ENCODE measurements around the gene AP2A2. TPM values are rescaled to one million over a fixed set of nuclear protein-coding genes. Genes with fewer than 3 reads are reported as not detected.

The AP2A2 gene
- total and polyA plus RNA-seq, 2 of the 4 experiments (the other 2 are of a cell fraction) = 19.9 to 49.0 TPM

- no peaks in the 10 kb centered on the region for H3K4me1 ChIP-seq (ENCODE audit: control insufficient read depth, insufficient read depth, low read length)
- intact Hi-C loops (cut with micrococcal nuclease) = no loop called here
- H3K4ac ChIP-seq (ENCODE audit: low read depth, low read length) = no peak overlapping the region
- no peak for TF ChIP-seq CHD1 (IDR thresholded peaks at IDR 0.05; ENCODE audit: low read depth, low read length)
- TF ChIP-seq, protein P1, sequence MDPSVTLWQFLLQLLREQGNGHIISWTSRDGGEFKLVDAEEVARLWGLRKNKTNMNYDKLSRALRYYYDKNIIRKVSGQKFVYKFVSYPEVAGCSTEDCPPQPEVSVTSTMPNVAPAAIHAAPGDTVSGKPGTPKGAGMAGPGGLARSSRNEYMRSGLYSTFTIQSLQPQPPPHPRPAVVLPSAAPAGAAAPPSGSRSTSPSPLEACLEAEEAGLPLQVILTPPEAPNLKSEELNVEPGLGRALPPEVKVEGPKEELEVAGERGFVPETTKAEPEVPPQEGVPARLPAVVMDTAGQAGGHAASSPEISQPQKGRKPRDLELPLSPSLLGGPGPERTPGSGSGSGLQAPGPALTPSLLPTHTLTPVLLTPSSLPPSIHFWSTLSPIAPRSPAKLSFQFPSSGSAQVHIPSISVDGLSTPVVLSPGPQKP (IDR thresholded peaks at IDR 0.05; ENCODE audit: borderline replicate concordance, low read depth, low read length) = no peak
- TF ChIP-seq MAFK (IDR thresholded peaks at IDR 0.05; ENCODE audit: low read depth, low read length) = no peak
- TF ChIP-seq RCOR1 (IDR thresholded peaks at IDR 0.05; ENCODE audit: insufficient replicate concordance, low read length) = no peak
- no peak for TF ChIP-seq RAD21 (IDR thresholded peaks at IDR 0.05; ENCODE audit: low read length)
- no peak for TF ChIP-seq RFX5 (IDR thresholded peaks at IDR 0.05; ENCODE audit: low read depth, low read length)
- TF ChIP-seq NFE2L2 (IDR thresholded peaks at IDR 0.05; ENCODE audit: low read depth, low read length) = no peak
- no peak for TF ChIP-seq FOS (IDR thresholded peaks at IDR 0.05; ENCODE audit: low read depth, low read length)
- TF ChIP-seq POLR2A (IDR thresholded peaks at IDR 0.05; ENCODE audit: low read depth, low read length) = no peak
- TF ChIP-seq CEBPB (IDR thresholded peaks at IDR 0.05; ENCODE audit: low read depth, low read length) = no peak
- TF ChIP-seq, protein P2, sequence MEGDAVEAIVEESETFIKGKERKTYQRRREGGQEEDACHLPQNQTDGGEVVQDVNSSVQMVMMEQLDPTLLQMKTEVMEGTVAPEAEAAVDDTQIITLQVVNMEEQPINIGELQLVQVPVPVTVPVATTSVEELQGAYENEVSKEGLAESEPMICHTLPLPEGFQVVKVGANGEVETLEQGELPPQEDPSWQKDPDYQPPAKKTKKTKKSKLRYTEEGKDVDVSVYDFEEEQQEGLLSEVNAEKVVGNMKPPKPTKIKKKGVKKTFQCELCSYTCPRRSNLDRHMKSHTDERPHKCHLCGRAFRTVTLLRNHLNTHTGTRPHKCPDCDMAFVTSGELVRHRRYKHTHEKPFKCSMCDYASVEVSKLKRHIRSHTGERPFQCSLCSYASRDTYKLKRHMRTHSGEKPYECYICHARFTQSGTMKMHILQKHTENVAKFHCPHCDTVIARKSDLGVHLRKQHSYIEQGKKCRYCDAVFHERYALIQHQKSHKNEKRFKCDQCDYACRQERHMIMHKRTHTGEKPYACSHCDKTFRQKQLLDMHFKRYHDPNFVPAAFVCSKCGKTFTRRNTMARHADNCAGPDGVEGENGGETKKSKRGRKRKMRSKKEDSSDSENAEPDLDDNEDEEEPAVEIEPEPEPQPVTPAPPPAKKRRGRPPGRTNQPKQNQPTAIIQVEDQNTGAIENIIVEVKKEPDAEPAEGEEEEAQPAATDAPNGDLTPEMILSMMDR (conservative IDR thresholded peaks at IDR 0.05; ENCODE audit: low read depth, low read length) = no peak
- no peak overlapping the region for H3K4me3 ChIP-seq (ENCODE audit: insufficient read depth, low read depth, low read length)
- no peak overlapping the region for H2BK5ac ChIP-seq (ENCODE audit: low read depth, low read length, poor library complexity, severe bottlenecking)
- H3K9ac ChIP-seq (ENCODE audit: low read depth, low read length) = no peak overlapping the region
- CTCF ChIA-PET = no interaction called here
- H3K18ac ChIP-seq (ENCODE audit: low read depth, low read length) = no peak overlapping the region
- no peak overlapping the region for H2AFZ ChIP-seq (replicated peaks; ENCODE audit: low read length, poor library complexity)
- H3K9me3 ChIP-seq (ENCODE audit: control insufficient read depth, insufficient read depth, low read length) = no peaks in the 10 kb centered on the region
- H4K5ac ChIP-seq (ENCODE audit: low read depth, low read length) = no peak overlapping the region
- POLR2A ChIA-PET (ENCODE audit: unreplicated experiment) = no interaction called here
- H3K27ac ChIP-seq (ENCODE audit: insufficient read depth, low read length) = no peak overlapping the region
- H3K4me2 ChIP-seq (ENCODE audit: low read depth, low read length) = no peak overlapping the region
- H2AK9ac ChIP-seq (replicated peaks; ENCODE audit: low read depth, low read length, poor library complexity) = no peak overlapping the region
- no peak overlapping the region for H3K14ac ChIP-seq (replicated peaks; ENCODE audit: low read depth, low read length)
- no TSS peak for BruUV-seq (replicated peaks)
- H3K23ac ChIP-seq (ENCODE audit: low read depth, low read length) = no peak overlapping the region
- H3K79me1 ChIP-seq (ENCODE audit: low read depth in 1 of 2, low read length in 2 of 2) = peaks cover 0 to 12% of the 10 kb centered on the region in 2 experiments; a peak in 1 of 4 replicates
- in situ Hi-C loops (cut with MboI; ENCODE audit: low sequenced_read_pairs) = no loop called here
- H2AK5ac ChIP-seq (ENCODE audit: low read depth, low read length) = no peak overlapping the region
- no peaks in the 10 kb centered on the region for H3K9me1 ChIP-seq (ENCODE audit: insufficient read depth, low read length)
- H3K36me3 ChIP-seq (ENCODE audit: control insufficient read depth, insufficient read depth, low read length) = peaks cover 81% of the 10 kb centered on the region
- no peak overlapping the region for H4K91ac ChIP-seq (ENCODE audit: insufficient read depth, low read depth, low read length)
- no peak overlapping the region for H2BK120ac ChIP-seq (ENCODE audit: low read depth, low read length)
- H2BK20ac ChIP-seq (ENCODE audit: low read depth, low read length) = no peak overlapping the region
- dilution Hi-C loops (cut with HindIII; ENCODE audit: low sequenced_read_pairs, unreplicated experiment) = no loop called here
- no peak overlapping the region for H4K8ac ChIP-seq (ENCODE audit: low read depth in 2 of 2, low read length in 2 of 2)
- no peaks in the 10 kb centered on the region for H3K27me3 ChIP-seq (ENCODE audit: control insufficient read depth, insufficient read depth, low read length)
- 60% methylated on average over 1 of the region's 10 CpGs; no CpG with 5 or more reads in 1 of the 2 experiments for WGBS, 2 experiments (ENCODE audit: extremely low coverage in 2 of 2, insufficient read length in 1 of 2)
- no peak overlapping the region for H2BK15ac ChIP-seq (ENCODE audit: low read depth, low read length)
- H3K56ac ChIP-seq (ENCODE audit: extremely low read depth, insufficient read depth, low read length) = no peak overlapping the region
- ATAC-seq (ENCODE audit: low read depth) (no peak), DNase-seq (no peak)
- H4K20me1 ChIP-seq (ENCODE audit: insufficient read depth, low read length) = peaks cover 17% of the 10 kb centered on the region
These were observed 64.4 kb downstream of the AP2A2 start for GRCh38 chr11:990101-990500.

Measured in IMR-90 (cell line).